Gastroesophageal sphincter (tissue), 4 donors: ENCODE measurements around the gene MAPK8. TPM values are rescaled to one million over a fixed set of nuclear protein-coding genes. Genes with fewer than 3 reads are reported as not detected.

Source experiments
- ATAC-seq: fragments of 150-250 bp; one replicate; pipeline ENCODE4 v1.9.1; 2016; ENCODE audit warnings: mild to moderate bottlenecking, moderate library complexity
- H3K27ac ChIP-seq, 4 donors: fragments of 200-600 bp; sonication (generic) in 3 of 4; 1 replicate in 3 of 4; 2 replicates in 1 of 4; pipeline ENCODE4 v1.5.1; 2016 to 2019
- H3K27me3 ChIP-seq: fragments of 200-600 bp; sonication (generic); one replicate; pipeline ENCODE4 v1.5.1; 2019
- H3K36me3 ChIP-seq, 2 donors: fragments of 200-600 bp; sonication (generic); one replicate each; pipeline ENCODE4 v1.5.1; 2019; ENCODE audit warnings: control low read depth in 1 of 2
- H3K4me1 ChIP-seq, 3 donors: fragments of 200-600 bp; sonication (generic); 1 replicate in 2 of 3; 2 replicates in 1 of 3; pipeline ENCODE4 v1.5.1; 2016 to 2019; ENCODE audit warnings: control low read depth in 2 of 3
- H3K4me3 ChIP-seq, 2 donors: fragments of 200-600 bp; sonication (generic); one replicate each; pipeline ENCODE4 v1.5.1; 2019; ENCODE audit warnings: mild to moderate bottlenecking in 1 of 2, moderate library complexity in 1 of 2
- H3K9me3 ChIP-seq, 3 donors: fragments of 200-600 bp; sonication (generic); one replicate each; pipeline ENCODE4 v1.5.1; 2017 to 2019; ENCODE audit warnings: control low read depth in 2 of 3
- CTCF ChIP-seq, 4 experiments: fragments of 200-600 bp in 2 of 4; fragments of 450-650 bp in 2 of 4; sonication (generic) in 1 of 4; IDR thresholded peaks; one replicate each; pipeline ENCODE4 v1.5.1; 2017 to 2019; ENCODE audit warnings: antibody characterized with exemption in 4 of 4, mild to moderate bottlenecking in 2 of 4, moderate library complexity in 2 of 4
- EP300 ChIP-seq: sonication (generic); formaldehyde crosslinking; IDR thresholded peaks from one replicate; pipeline ENCODE4 v1.6.1; 2017; ENCODE audit warnings: antibody characterized with exemption, mild to moderate bottlenecking
- POLR2A ChIP-seq, 2 donors: fragments of 450-650 bp; IDR thresholded peaks; one replicate each; pipeline ENCODE4 v1.6.1; 2017; ENCODE audit warnings: antibody characterized with exemption in 2 of 2, mild to moderate bottlenecking in 2 of 2, moderate library complexity in 1 of 2
- POLR2AphosphoS5 ChIP-seq: sonication (generic); formaldehyde crosslinking; IDR thresholded peaks from one replicate; pipeline ENCODE4 v1.6.1; 2017; ENCODE audit warnings: antibody characterized with exemption
- WGBS, 2 donors: methylation state at CpG; one replicate each; pipeline ENCODE4 v1.1.5; 2018; ENCODE audit warnings: low coverage in 1 of 2; 5-methylcytosine and 5-hydroxymethylcytosine counted together
- total RNA-seq, 4 donors: library from RNA; depleted of rRNA; stranded (reverse); fragments of >200 nt; gene quantifications; one replicate each; pipeline ENCODE4 v1.1.0, GENCODE V29; 2016

The MAPK8 gene
- total RNA-seq, 4 donors from 2014 or later: 35.6 to 63.7 (median 40.7) TPM

GRCh38 chr10:48377751-48378530 is 71.5 kb downstream of the MAPK8 start:
- Histone ChIP-seq H3K4me3 (no peak overlapping the region), H3K27me3 (no peaks in the 10 kb centered on the region), H3K9me3 (peaks cover 0 to 13% (median 0%) of the 10 kb centered on the region in 3 donors), H3K4me1 (no peaks in the 10 kb centered on the region), H3K27ac (no peak overlapping the region), H3K36me3 (no peaks in the 10 kb centered on the region)
- TF ChIP-seq POLR2A (IDR thresholded peaks at IDR 0.05) (no peak), EP300 (no peak), CTCF (IDR thresholded peaks at IDR 0.05) (no peak), POLR2AphosphoS5 (no peak)
- 92 to 100% methylated on average over 2 of the region's 2 CpGs for WGBS, 2 donors
- no peak for ATAC-seq

GRCh38 chr10:48378675-48379074 is 72.2 kb downstream of the MAPK8 start:
- Histone ChIP-seq H3K4me1 (no peaks in the 10 kb centered on the region), H3K27me3 (no peaks in the 10 kb centered on the region), H3K9me3 (peaks cover 0 to 13% (median 0%) of the 10 kb centered on the region in 3 donors), H3K36me3 (no peaks in the 10 kb centered on the region), H3K27ac (no peak overlapping the region), H3K4me3 (no peak overlapping the region)
- TF ChIP-seq POLR2AphosphoS5: no peak
- TF ChIP-seq CTCF (IDR thresholded peaks at IDR 0.05): no peak
- no peak for TF ChIP-seq POLR2A (IDR thresholded peaks at IDR 0.05)
- no peak for TF ChIP-seq EP300
- 84 to 93% methylated on average over 3 of the region's 3 CpGs for WGBS, 2 donors
- no peak for ATAC-seq

GRCh38 chr10:48381971-48382370 is 75.5 kb downstream of the MAPK8 start:
- TF ChIP-seq CTCF (IDR thresholded peaks at IDR 0.05) (no peak), POLR2A (IDR thresholded peaks at IDR 0.05) (no peak), EP300 (no peak), POLR2AphosphoS5 (no peak)
- Histone ChIP-seq H3K4me1 (peaks cover 0 to 22% (median 0%) of the 10 kb centered on the region in 3 donors), H3K4me3 (no peak overlapping the region), H3K9me3 (peaks cover 0 to 13% (median 0%) of the 10 kb centered on the region in 3 donors), H3K27ac (no peak overlapping the region), H3K36me3 (no peaks in the 10 kb centered on the region), H3K27me3 (no peaks in the 10 kb centered on the region)
- no peak for ATAC-seq

- Histone ChIP-seq H3K27me3 (no peaks in the 10 kb centered on the region), H3K4me3 (no peak overlapping the region), H3K36me3 (no peaks in the 10 kb centered on the region), H3K27ac (no peak overlapping the region), H3K4me1 (peaks cover 0 to 22% (median 0%) of the 10 kb centered on the region in 3 donors), H3K9me3 (peaks cover 0 to 13% (median 0%) of the 10 kb centered on the region in 3 donors)
- no peak for ATAC-seq
- TF ChIP-seq EP300 (no peak), CTCF (IDR thresholded peaks at IDR 0.05) (no peak)
Observed at GRCh38 chr10:48382982-48383381, 76.5 kb downstream of the MAPK8 start.

- Histone ChIP-seq H3K27me3 (no peaks in the 10 kb centered on the region), H3K4me3 (no peak overlapping the region), H3K4me1 (peaks cover 0 to 22% (median 0%) of the 10 kb centered on the region in 3 donors), H3K9me3 (peaks cover 0 to 13% (median 0%) of the 10 kb centered on the region in 3 donors), H3K36me3 (no peaks in the 10 kb centered on the region), H3K27ac (no peak overlapping the region)
- TF ChIP-seq POLR2A (IDR thresholded peaks at IDR 0.05) (no peak), CTCF (IDR thresholded peaks at IDR 0.05) (no peak), EP300 (no peak), POLR2AphosphoS5 (no peak)
- no peak for ATAC-seq
Observed at GRCh38 chr10:48383393-48383792, 76.9 kb downstream of the MAPK8 start.
